ENCODE results near the gene LUC7L. TPM values are rescaled to one million over a fixed set of nuclear protein-coding genes. Genes with fewer than 3 reads are reported as not detected.

Gene LUC7L
- total and polyA plus RNA-seq, 2 of the 8 experiments (the other 6 are each of a cell fraction or from before 2014, with no cell fraction given), result 49.7 to 129 TPM

GRCh38 chr16:255183-255582 lies 25.9 kb upstream of the LUC7L start (continued):
- TF ChIP-seq POLR2AphosphoS5 (IDR thresholded peaks at IDR 0.05; ENCODE audit: low read depth, low read length), result no peak
- TF ChIP-seq JUN (IDR thresholded peaks at IDR 0.05; ENCODE audit: low read depth, low read length), result no peak
- TF ChIP-seq CHD1 (IDR thresholded peaks at IDR 0.05; ENCODE audit: low read depth, low read length), result no peak
- TF ChIP-seq, protein P1, sequence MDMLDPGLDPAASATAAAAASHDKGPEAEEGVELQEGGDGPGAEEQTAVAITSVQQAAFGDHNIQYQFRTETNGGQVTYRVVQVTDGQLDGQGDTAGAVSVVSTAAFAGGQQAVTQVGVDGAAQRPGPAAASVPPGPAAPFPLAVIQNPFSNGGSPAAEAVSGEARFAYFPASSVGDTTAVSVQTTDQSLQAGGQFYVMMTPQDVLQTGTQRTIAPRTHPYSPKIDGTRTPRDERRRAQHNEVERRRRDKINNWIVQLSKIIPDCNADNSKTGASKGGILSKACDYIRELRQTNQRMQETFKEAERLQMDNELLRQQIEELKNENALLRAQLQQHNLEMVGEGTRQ (IDR thresholded peaks at IDR 0.05; ENCODE audit: low read length), result no peak
- TF ChIP-seq KDM5A (IDR thresholded peaks at IDR 0.05; ENCODE audit: low read length), result no peak
- no peak for TF ChIP-seq GABPA (IDR thresholded peaks at IDR 0.05; ENCODE audit: borderline replicate concordance, insufficient read depth, low read length)
